GM18520 (cell line): ENCODE measurements around the gene ZNF3.

Source experiments
- ATAC-seq: cut with Tn5 transposase; IDR thresholded peaks from one replicate; pipeline ENCODE4 v1.9.1; 2021; ENCODE audit not compliant: unreplicated experiment

Gene ZNF3

DNA sequence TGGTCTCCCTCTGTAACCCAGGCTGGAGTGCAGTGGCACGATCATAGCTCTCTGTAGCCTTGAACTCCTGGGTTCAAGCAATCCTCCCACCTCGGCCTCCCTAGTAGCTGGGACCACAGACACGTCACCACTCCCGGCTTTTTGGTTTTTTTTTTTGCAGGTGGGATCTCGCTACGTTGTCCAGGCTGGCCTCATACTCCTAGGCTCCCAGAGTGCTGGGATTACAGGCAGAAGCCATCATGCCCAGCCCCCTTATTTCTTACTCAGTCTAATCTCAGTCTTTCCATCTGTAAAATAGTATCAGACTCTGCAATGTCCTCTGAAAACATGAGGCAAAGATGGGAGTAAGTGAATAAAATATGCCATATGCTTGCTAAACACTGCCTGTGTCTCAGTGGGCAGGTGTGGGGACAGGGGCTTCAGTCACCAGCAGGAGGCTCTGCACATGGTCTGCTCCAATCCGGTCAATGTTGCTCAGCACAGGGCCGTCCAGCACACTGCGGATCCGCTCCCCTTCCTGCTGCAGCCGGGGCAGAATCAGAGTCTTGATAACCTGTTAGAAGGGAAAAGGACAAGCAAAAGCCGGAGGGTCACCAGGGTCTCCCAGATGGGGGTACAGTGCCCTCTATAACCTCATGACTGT lies 28.1 kb upstream of the ZNF3 start:
- ATAC-seq = no peak

DNA sequence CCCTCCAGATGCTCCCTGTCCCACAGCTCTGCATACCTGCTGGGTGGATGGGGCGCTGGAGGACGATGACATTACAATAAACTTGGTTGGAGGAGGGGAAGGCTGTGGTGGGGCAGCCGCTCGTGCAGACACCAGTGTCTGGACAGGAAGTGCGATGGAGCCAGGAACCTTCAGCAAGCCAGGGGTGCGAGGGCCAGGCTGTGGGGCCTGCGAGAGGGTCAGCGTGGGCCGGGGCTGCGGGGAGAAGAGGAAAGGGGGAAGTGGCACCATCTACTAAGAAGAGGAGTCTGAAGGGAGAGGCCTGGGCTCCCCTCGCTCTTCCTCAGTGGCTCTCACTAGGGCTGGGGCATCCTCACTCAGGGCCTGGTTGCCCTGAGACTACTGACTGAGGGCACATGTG lies 26.4 kb upstream of the ZNF3 start:
- no peak for ATAC-seq

DNA sequence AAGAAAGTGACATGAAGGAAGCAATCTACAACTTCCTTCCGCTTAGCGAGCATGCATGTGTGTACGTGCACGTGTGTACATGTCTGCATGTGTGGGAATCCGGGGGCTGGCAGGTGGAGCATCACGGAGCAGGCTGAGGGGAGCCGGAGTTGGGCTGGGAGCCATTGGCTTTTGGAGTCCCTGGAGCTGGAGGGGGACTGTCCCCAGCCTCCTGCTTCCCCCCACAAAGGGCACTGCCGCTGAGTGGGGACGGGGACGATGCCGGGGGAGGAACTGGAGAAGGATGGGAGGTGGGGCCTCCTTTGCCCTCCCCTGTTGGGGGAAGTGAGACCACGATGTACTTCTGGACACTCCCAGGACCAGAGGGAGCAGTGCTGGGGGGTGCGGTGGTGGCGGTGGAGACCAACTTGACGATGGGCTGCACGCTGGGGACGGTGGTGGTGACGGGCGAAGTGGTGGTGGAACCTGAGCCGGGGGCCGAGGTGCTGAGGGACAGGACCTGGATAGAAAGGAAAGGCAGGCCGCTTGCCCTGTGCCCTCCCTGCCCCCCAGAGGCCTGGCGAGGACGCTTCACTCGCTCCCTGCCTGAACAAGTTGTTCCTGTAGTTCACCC lies 25.7 kb upstream of the ZNF3 start:
- ATAC-seq = no peak

DNA sequence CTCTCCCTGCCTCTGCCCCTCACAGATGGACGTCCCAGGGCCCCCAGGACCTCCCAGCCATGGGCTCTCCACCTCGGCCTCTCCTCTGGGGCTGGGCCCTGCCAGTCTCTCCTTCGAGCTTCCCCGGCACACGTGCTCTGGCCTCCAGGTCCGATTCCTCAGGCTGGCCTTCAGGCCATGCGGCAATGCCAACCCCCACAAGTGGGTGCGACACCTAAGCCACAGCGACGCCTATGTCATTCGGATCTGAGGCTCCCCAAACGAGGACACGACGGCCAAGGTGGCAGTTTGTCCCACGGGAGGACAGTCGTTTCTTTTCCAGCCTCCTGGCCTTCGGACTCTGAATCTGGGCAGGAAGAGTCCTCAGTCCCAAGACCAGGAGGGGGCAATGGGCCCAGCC lies 25.1 kb upstream of the ZNF3 start:
- ATAC-seq = no peak

DNA sequence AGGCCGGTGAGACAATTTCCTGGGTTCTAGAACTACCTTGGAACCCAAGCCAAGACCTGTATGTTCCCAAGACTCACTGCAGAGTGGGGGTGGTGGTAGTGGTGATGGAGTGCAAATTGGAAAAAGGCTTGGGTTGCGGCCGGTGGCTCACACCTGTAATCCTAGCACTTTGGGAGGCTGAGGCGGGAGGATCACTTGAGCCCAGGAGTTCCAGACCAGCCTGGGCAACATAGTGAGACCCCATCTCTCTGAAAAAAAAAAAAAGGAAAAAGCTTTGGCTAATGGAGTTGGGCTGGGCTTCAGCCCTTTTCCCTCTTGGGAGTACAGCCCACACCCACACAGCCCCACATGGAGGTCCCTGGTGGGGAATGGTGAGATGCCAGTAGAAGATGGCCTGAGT lies 24.0 kb upstream of the ZNF3 start:
- ATAC-seq = no peak

DNA sequence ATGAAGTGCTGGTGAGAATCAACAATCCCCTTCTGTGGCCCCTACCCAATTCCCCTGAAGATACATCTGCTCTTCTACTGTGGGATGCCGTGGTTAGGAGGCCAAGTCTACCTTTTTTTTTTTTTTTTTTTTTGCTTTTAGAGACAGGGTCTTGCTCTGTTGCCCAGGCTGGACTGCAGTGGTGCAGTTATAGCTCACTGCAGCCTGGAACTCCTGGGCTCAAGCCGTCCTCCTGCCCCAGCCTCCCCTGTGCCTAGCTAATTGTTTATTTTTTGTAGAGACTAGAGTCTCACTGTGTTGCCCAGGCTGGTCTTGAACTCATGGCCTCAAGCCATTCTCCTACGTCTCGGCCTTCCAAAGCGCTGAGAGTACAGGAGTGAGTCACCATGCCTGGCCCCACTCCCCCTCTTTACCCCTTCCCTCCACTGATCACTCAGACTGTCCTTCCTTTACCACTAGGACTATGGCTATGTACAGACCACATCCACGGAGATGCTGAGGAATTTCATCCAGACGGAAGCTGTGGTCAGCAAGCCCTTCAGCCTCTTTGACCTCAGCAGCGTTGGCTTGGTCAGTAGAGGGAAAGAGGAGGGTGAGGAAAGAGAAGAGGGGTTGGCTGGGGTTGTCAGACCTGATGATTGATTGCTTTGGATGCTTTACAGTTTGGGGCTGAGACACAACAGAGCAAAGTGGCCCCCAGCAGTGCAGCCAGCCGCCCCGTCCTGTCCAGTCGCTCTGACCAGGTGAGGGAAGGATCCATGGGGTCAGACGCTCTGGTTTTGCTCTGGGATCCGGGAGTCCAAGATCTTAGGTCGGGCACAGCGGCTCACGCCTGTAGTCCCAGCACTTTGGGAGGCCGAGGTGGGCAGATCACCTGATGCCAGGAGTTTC lies 21.7 kb upstream of the ZNF3 start:
- no peak for ATAC-seq

DNA sequence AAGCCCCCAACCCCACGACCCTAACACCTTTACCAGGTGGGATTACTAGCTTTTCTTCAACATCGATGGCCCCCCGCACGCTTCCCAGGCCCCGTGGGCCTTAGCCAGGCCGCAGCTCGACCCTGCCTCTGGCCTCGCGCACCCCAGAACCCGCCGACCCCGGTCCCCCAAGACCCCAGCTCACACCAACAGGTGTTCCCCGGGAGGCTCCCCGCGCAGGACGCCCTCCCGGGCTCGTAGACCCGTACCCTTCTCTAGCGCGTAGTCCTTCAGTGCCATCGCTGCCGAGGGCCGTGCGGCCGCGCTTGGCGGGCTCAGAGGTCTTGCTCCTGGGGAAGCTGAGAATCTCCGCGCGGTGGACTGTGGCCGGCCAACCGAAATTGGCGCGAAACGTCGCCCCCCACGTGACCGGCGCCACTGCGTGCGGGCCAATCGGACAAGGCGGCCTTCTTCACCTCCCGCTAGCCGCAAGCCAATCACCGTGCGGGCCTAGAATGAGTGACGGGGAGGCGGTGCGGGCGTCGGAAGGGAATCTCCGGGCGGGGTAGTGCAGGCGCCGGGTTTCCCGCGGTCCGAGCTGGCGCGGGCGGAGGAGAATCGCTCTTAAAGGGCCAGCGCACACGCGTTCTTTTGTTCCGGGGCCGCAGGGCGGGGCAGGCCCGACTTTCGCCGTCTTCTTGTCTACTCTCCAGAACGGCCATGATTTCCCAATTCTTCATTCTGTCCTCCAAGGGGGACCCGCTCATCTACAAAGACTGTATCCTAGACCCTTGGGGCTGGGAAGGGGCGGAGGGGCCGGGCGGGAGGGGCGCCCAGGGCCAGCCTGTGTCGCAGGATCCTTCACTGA lies 19.7 kb upstream of the ZNF3 start, which contains the start of the genes AP4M1 and MCM7:
AP4M1 (plus strand) TSS at position 628 of the 847 bp plus-strand sequence; CDS start at position 700, 72 bp downstream.
MCM7 (minus strand) TSS at position 382 of the 847 bp plus-strand sequence; CDS start at position 279, 103 bp downstream.
- peak; percentile 62 for ATAC-seq

DNA sequence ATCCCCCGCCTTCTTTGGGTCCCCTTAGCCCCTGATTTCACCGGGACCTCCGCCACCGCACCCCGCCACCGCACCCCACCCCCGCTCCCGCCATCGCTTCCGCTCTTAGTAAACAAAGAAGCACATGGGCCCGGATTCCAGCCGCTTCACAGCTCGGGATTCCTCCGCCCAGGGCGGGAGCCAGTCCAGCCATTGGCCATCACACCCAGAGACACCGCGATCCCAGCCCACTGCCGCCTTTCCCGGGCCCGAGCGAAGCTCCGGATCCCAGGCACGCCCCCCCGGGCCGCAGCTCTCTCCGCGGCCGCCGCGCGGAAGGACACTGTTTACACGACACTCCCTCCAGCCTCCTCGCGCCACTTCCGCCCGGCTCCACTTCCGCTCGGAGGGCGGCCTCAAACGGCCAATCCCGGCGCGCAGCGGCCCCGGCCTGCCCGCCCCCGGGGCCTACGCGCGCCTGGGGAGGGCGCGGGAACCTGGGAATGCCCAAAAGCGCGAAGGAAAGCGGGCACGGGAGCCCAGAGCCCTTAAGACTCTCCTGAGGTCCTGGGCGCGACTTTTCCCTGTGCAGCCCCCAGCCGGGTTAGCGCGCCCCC lies 19.0 kb upstream of the ZNF3 start:
- ATAC-seq = peak; percentile 65

DNA sequence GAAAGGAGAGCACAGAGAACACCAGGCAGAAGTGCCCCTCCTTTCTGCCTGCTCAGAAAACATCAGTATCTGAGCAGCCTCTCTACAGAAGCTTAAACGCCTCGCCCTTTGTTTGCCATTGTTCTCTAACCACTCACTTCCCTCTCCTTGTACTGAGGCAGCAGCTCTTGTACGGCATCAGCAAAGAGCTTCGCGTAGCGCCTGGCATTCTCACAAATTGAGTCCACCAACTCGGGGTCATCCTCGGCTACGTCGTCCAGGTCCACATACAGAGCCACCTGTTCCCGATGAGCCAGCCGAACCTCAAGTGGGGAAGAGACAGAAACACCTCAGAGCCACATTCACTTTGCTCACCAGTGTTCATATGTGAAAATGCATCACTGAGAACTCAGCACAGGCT lies 17.9 kb upstream of the ZNF3 start:
- no peak for ATAC-seq

DNA sequence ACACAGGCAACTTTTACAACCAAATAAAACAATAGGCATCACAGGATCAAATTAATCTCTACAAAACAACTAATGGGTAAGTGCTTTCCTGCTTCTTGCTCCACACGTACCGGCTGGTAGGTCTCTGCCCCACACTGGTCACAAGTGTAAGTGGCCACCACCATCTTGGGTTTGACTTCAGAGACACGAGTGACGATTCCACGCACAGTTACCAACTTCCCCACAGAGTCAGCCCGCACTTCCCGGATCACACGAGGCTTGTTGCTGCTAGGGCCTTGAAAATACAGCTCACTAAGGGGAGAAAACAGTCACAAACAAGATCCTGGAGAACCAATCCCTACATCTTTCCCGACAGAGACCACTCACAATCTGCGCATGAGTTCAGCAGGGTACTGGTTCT lies 17.4 kb upstream of the ZNF3 start:
- ATAC-seq = no peak

DNA sequence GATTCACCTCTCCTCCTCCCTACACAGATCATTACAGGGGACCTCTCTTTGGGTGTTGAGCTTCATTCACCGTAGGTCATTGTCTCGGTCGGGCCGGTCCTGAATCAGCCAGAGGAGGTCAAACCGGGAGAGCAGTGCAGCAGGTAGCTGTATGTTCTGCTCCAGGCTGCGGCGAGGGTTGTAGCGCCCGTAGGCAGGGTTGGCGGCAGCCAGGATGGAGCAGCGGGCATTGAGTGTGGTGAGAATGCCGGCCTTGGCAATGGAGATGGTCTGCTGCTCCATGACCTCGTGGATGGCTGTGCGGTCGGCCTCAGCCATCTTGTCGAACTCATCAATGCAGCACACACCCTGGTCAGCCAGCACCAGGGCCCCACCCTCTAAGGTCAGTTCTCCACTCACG lies 14.2 kb upstream of the ZNF3 start:
- ATAC-seq = no peak

DNA sequence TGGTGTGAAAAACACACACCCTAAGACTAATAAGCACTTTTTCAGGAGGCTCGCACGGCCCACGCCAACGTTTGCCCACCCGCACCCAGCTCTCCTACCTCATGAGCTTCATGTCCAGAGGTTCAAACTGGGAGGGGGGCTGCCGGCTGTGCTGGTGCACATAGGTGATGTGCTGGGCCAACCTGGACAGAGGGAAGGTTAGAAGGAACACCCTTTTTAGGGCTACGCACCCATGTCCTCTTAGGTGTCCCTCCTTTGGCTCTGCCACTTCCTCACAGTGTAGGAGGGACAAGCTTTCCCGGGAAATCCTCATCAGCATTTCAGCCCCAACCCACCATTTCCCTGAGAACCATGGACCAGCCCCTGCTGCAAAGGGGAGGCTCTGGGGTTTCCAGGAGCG lies 13.8 kb upstream of the ZNF3 start:
- no peak for ATAC-seq

DNA sequence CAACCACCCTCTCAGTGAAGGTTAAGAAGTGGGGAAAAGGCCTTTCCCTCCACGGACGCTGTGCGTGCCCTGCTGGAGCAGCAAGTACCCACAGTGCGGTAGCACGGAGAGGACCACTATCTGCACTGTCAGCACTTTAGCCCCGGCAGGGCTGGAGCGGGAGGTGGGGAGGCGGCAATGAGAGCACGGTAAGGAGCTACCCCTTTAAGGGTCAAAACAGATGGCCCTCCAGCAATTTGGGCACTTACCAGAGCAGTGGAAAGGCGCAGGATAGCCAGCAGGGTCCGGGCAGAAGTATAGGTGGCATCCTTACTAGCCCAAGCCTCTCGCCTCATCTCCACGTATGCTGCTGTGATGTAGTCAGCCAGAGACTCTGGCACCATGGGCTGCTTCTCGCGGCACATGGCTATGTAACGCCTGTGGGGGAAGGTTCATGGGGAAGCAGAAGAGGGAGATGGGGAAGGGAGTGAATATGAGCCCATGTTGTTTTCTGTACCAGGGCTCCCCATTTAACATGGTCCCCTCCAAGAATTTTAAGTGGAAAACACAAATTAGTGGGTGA lies 12.5 kb upstream of the ZNF3 start:
- ATAC-seq = no peak

DNA sequence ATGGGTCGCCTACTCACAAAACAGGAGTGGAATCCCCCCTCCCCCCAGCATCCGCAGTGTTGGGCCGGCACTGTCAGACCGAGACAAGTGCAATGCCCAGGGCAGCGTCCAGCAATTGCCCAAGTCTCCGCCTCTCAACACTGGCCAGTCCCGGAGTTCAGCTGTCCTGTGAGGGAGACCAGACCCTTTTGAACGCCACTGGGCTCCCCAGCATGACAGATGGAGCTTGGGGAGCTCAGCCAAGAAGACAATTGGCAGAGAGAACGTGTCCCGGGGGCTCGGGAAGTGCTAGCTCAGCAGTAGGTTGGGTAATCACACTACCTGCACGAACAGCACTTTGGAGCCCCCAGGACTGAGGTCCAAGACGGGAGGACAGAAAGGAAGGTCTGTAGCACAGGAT lies 12.0 kb upstream of the ZNF3 start:
- ATAC-seq = no peak

DNA sequence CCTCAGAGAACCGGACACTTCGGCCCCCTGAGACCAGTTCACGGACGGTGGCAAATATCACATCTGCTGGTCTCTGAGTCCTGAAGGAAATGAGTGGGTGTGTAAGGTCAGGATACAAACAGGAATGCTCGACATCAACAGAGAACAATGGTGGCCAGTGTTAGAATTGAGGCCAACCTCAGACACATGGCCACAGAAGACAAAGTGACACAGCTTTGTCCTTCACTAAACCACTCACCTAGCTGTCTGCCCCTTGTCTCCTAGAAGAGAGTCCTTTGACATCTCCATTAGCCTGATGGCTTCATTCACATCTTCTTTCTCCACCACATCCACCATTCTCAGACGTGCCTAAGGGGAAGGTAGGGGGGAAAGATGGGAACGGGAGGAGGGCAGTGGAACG lies 11.5 kb upstream of the ZNF3 start:
- ATAC-seq = no peak

DNA sequence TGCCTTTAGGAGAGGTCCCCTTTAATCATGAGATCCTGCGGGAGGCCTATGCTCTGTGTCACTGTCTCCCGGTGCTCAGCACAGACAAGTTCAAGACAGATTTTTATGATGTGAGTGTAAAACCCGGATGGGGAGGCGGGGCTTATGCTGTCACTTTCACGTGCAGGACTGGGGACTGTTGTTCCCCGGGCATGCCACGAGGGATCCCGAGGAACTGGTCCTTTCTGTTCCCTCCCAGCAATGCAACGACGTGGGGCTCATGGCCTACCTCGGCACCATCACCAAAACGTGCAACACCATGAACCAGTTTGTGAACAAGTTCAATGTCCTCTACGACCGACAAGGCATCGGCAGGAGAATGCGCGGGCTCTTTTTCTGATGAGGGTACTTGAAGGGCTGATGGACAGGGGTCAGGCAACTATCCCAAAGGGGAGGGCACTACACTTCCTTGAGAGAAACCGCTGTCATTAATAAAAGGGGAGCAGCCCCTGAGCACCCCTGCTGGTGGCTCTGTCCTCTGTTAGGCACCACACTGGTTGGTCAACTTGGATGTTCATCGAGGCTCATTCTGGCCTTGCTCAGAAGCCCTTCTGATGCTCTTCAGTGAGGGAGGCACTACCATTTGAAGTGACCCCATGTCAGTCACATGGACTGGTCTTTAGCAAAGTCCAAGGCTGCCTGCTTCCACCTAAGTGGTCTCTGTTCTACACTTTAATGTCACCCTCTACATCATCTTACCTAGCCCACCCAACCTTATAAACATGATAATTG lies 10.1 kb upstream of the ZNF3 start:
- no peak for ATAC-seq

DNA sequence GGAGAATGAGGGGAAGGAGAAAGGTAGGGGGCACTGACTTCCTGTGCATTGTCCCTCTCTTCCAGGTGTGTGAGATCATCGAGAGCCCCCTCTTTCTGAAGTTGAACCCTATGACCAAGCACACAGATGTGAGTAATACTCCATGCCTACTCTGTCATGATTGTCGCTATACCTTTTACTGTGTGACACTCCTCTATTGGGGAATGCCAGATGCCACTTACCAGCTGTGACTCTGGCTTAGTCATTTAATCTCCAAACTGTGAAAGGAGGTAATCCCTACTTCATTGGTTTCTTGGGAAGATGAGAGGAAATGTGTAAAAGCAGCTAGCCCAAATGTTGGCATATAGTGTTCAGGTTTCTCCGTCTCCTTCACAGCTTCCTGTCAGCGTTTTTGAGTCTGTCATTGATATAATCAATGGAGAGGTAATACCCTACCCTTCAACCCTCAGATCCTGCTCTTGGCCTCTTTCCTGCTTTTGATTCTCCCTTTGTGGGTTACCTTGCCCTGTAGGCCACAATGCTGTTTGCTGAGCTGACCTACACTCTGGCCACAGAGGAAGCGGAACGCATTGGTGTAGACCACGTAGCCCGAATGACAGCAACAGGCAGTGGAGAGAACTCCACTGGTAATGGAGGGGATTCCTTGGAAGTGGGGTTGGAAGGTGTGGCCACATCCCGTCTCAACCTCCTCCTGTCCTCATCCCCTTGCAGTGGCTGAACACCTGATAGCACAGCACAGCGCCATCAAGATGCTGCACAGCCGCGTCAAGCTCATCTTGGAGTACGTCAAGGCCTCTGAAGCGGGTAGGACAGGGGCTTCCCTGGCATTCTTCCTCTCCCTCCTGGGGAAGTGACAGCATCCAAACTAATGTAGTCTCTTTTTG lies 9.2 kb upstream of the ZNF3 start:
- no peak for ATAC-seq

DNA sequence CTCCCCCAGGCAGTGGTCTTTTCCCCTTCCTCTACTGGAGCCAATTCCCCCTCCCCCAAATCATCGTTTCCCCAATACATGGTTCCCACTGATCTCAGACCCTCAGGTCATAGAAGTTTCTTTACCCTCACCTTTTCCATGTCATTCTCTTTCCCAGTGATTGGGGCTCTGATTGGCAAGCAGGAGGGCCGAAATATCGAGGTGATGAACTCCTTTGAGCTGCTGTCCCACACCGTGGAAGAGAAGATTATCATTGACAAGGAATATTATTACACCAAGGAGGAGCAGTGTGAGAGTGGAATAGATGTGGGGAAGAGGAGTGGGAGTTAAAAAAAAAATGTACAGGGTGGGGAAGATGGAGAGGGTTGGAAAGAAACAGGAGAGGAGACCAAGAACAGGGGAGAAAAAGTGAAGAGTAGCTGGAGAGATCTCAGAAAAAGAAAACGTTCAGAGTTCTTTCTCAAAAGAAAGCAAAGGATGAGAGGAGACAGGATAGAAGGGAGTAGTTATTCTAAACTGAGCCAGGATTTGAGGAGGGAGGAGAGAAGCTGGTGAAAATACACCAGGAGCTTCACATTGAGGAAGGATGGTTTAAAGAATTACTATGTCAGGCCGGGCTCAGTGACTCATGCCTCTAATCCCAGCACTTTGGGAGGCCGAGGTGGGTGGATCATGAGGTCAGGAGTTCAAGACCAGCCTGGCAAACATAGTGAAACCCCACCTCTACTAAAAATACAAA lies 8.1 kb upstream of the ZNF3 start:
- ATAC-seq = no peak
